Urothelium cell line (cell line): ENCODE measurements around the gene NUP160.
A peak's percentile ranks its signal among the peaks of the same experiment; 100 is the strongest.
"Not testable (repeated sequence)": the region's sequence is repeated elsewhere in the genome, so short reads cannot be mapped to it uniquely, and the experiment has no call there.

ENCODE experiments used
- DNase-seq: peaks from one replicate; pipeline ENCODE4 v3.0.0; 2011; ENCODE audit warnings: low spot score, mixed read lengths
- FAIRE-seq: peaks from 2 replicates; lab custom pipeline; 2011; peaks lifted over from hg19 to GRCh38; lab: Jason Lieb, UNC

NUP160 gene

GRCh38 chr11:47864901-47865300 lies 16.8 kb upstream of the NUP160 start:
- DNase-seq (no peak), FAIRE-seq (no peak)

GRCh38 chr11:47863898-47864430 lies 15.8 kb upstream of the NUP160 start:
- no peak for FAIRE-seq
- no peak for DNase-seq

GRCh38 chr11:47863189-47863897 lies 15.2 kb upstream of the NUP160 start:
- FAIRE-seq, result no peak
- DNase-seq, result no peak

GRCh38 chr11:47861728-47862127 lies 13.6 kb upstream of the NUP160 start:
- DNase-seq (no peak), FAIRE-seq (no peak)

- no peak for DNase-seq
Measured at GRCh38 chr11:47860536-47860935, 12.4 kb upstream of the NUP160 start.

GRCh38 chr11:47857892-47858543 lies 9.9 kb upstream of the NUP160 start:
- FAIRE-seq, result no peak
- DNase-seq, result peak; percentile 46

More at GRCh38 chr11:47860536-47860935, 12.4 kb upstream of the NUP160 start:
- no peak for FAIRE-seq

- DNase-seq (no peak), FAIRE-seq (no peak)
Measured at GRCh38 chr11:47857485-47857884, 9.3 kb upstream of the NUP160 start.

GRCh38 chr11:47856186-47856585 lies 8.0 kb upstream of the NUP160 start:
- FAIRE-seq, result no peak
- DNase-seq, result no peak

GRCh38 chr11:47854667-47855066 lies 6.5 kb upstream of the NUP160 start:
- FAIRE-seq, result no peak
- no peak for DNase-seq

GRCh38 chr11:47852053-47852452 lies 3.9 kb upstream of the NUP160 start:
- no peak for FAIRE-seq
- no peak for DNase-seq

- FAIRE-seq, result no peak
- no peak for DNase-seq
Measured at GRCh38 chr11:47850337-47850736, 2.2 kb upstream of the NUP160 start.

- DNase-seq (no peak), FAIRE-seq (no peak)
Measured at GRCh38 chr11:47848700-47849155, 578 bp upstream of the NUP160 start.

- DNase-seq (no peak), FAIRE-seq (no peak)
Measured at GRCh38 chr11:47847537-47847891, 636 bp downstream of the NUP160 start.

- no peak for DNase-seq
- FAIRE-seq, result no peak
Measured at GRCh38 chr11:47846998-47847397, 1.2 kb downstream of the NUP160 start.

GRCh38 chr11:47843361-47844055 lies 4.6 kb downstream of the NUP160 start:
- DNase-seq, result no peak
- FAIRE-seq, result no peak

- FAIRE-seq (no peak), DNase-seq (no peak)
Measured at GRCh38 chr11:47842749-47843148, 5.4 kb downstream of the NUP160 start.

- no peak for FAIRE-seq
Measured at GRCh38 chr11:47837929-47838328, 10.2 kb downstream of the NUP160 start.

GRCh38 chr11:47837292-47837691 lies 10.9 kb downstream of the NUP160 start:
- DNase-seq (no peak), FAIRE-seq (no peak)

More at GRCh38 chr11:47837929-47838328, 10.2 kb downstream of the NUP160 start:
- DNase-seq, result no peak

GRCh38 chr11:47830013-47830412 lies 18.1 kb downstream of the NUP160 start:
- DNase-seq, FAIRE-seq: not testable (repeated sequence)

- DNase-seq, result no peak
- FAIRE-seq, result no peak
Measured at GRCh38 chr11:47828284-47828683, 19.9 kb downstream of the NUP160 start.

GRCh38 chr11:47822664-47823063 lies 25.5 kb downstream of the NUP160 start:
- not testable (repeated sequence) for FAIRE-seq, DNase-seq
